ENCODE data around the gene SPOCK2. TPM values are rescaled to one million over a fixed set of nuclear protein-coding genes. Genes with fewer than 3 reads are reported as not detected.

Gene SPOCK2
- total and polyA plus RNA-seq, 2 of the 13 experiments (the other 11 are each of a cell fraction or from before 2014, with no cell fraction given): 8.6 to 30.6 TPM

GRCh38 chr10:72044417-72045041, 43.8 kb downstream of the SPOCK2 start (continued):
- TF ChIP-seq ZBTB46 (CRISPR knock-in tag; IDR thresholded peaks at IDR 0.05; ENCODE audit: borderline replicate concordance): 0 out of 2 replicates have a peak, but pooled peaks have one; percentile 31
- TF ChIP-seq ELK4 (CRISPR knock-in tag; IDR thresholded peaks at IDR 0.05; ENCODE audit: borderline replicate concordance): no peak
- no peak for TF ChIP-seq EEA1 (CRISPR knock-in tag; IDR thresholded peaks at IDR 0.05; ENCODE audit: borderline replicate concordance)
- 0 out of 2 replicates have a peak, but pooled peaks have one; percentile 47 for TF ChIP-seq SAP130 (CRISPR knock-in tag; IDR thresholded peaks at IDR 0.05; ENCODE audit: low read depth)
- TF ChIP-seq FOXC1 (CRISPR knock-in tag; IDR thresholded peaks at IDR 0.05; ENCODE audit: borderline replicate concordance): no peak
- no peak for TF ChIP-seq EZH2 (conservative IDR thresholded peaks at IDR 0.05; ENCODE audit: low read depth, low read length)
- no peak for TF ChIP-seq MXD4 (CRISPR knock-in tag; IDR thresholded peaks at IDR 0.05)
- TF ChIP-seq GATA4 (IDR thresholded peaks at IDR 0.05; ENCODE audit: borderline replicate concordance, low read depth): no peak
- TF ChIP-seq IKZF5 (CRISPR knock-in tag; IDR thresholded peaks at IDR 0.05): no peak; the same call in 1 of the 2 replicates
- no peak for TF ChIP-seq ATF1 (CRISPR knock-in tag; IDR thresholded peaks at IDR 0.05)
- TF ChIP-seq GTF2F1 (IDR thresholded peaks at IDR 0.05; ENCODE audit: low read length): no peak
- 0 out of 2 replicates have a peak, but pooled peaks have one; percentile 55 for TF ChIP-seq ZNF230 (CRISPR knock-in tag; IDR thresholded peaks at IDR 0.05)
- no peak for TF ChIP-seq ZC3H4 (CRISPR knock-in tag; IDR thresholded peaks at IDR 0.05; ENCODE audit: borderline replicate concordance)
- peak; percentile 33; the same call in 1 of the 2 replicates for TF ChIP-seq SSRP1 (CRISPR knock-in tag; IDR thresholded peaks at IDR 0.05)
- no peak for TF ChIP-seq IKZF4 (CRISPR knock-in tag; IDR thresholded peaks at IDR 0.05; ENCODE audit: borderline replicate concordance, low read depth, not compliant biosample characterization)
- no peak for TF ChIP-seq RBM22 (optimal IDR thresholded peaks at IDR 0.05; ENCODE audit: low read length)
- TF ChIP-seq ZNF382 (CRISPR knock-in tag; IDR thresholded peaks at IDR 0.05; ENCODE audit: borderline replicate concordance): no peak
- TF ChIP-seq AHR (CRISPR knock-in tag; IDR thresholded peaks at IDR 0.05): no peak; the same call in 1 of the 2 replicates
- TF ChIP-seq HINFP (CRISPR knock-in tag; IDR thresholded peaks at IDR 0.05; ENCODE audit: low read depth): no peak
- no peak for TF ChIP-seq MXI1 (IDR thresholded peaks at IDR 0.05; ENCODE audit: borderline replicate concordance, low read depth, low read length)
- no peak for TF ChIP-seq SCMH1 (CRISPR knock-in tag; IDR thresholded peaks at IDR 0.05; ENCODE audit: borderline replicate concordance)
- no peak for TF ChIP-seq ZBTB21 (CRISPR knock-in tag; IDR thresholded peaks at IDR 0.05)
- peak; percentile 81; the same call in 1 of the 2 replicates for TF ChIP-seq ZNF788 (CRISPR knock-in tag; IDR thresholded peaks at IDR 0.05; ENCODE audit: borderline replicate concordance)
- TF ChIP-seq MTF1 (CRISPR knock-in tag; IDR thresholded peaks at IDR 0.05): no peak

All from HepG2 (cell line).